HEK293 (cell line): ENCODE data around the gene CACNA1S.

ENCODE experiments used
- CTCF ChIA-PET: fragments of 350-600 bp; formaldehyde crosslinking; extraction: SDS; loops from one replicate; lab custom pipeline; 2021; ENCODE audit warnings: antibody characterized with exemption; lab: Yijun Ruan, JAX
- POLR2A ChIA-PET: fragments of 300-600 bp; formaldehyde crosslinking; extraction: SDS; loops from one replicate; lab custom pipeline; 2020; ENCODE audit warnings: antibody characterized with exemption, inconsistent platforms; lab: Yijun Ruan, JAX
- H3K27ac ChIP-seq: fragments of 200-500 bp; sonication (Bioruptor generic); 2 replicates; pipeline ENCODE4 v1.5.1; 2014; ENCODE audit warnings: low read depth, low read length, control low read depth, inconsistent platforms; ENCODE audit errors: extremely low read depth
- H3K36me3 ChIP-seq, 2 experiments: fragments of 200-500 bp in 1 of 2; sonication (Bioruptor generic) in 1 of 2; 1 replicate in 1 of 2; 2 replicates in 1 of 2; pipeline ENCODE4 v1.5.1; 2014 to 2017; ENCODE audit warnings: inconsistent platforms in 2 of 2, low read length in 2 of 2; ENCODE audit not compliant: control insufficient read depth in 2 of 2, insufficient read depth in 1 of 2
- H3K4me1 ChIP-seq: fragments of 200-500 bp; sonication (Bioruptor generic); 2 replicates; pipeline ENCODE4 v1.5.1; 2014; ENCODE audit warnings: mild to moderate bottlenecking, low read length, inconsistent platforms; ENCODE audit not compliant: control insufficient read depth, insufficient read depth
- H3K4me3 ChIP-seq: 2 replicates; pipeline ENCODE4 v1.5.1; 2011; ENCODE audit warnings: low read depth, mild to moderate bottlenecking, control low read depth, low read length, moderate library complexity
- H3K9me3 ChIP-seq: fragments of 200-500 bp; sonication (Bioruptor generic); 2 replicates; pipeline ENCODE4 v1.5.1; 2014; ENCODE audit warnings: low read depth, low read length, inconsistent platforms; ENCODE audit not compliant: control insufficient read depth, insufficient read depth
- EGR2 ChIP-seq: fragments of 450-650 bp; formaldehyde crosslinking; IDR thresholded peaks from 2 replicates; pipeline ENCODE4 v1.5.1; 2016; ENCODE audit warnings: low read depth, missing biosample characterization, missing genetic modification characterization
- FEZF1 ChIP-seq: fragments of 450-650 bp; formaldehyde crosslinking; IDR thresholded peaks from 2 replicates; pipeline ENCODE4 v1.5.1; 2016; ENCODE audit warnings: missing biosample characterization, missing genetic modification characterization
- KLF1 ChIP-seq: fragments of 450-650 bp; formaldehyde crosslinking; IDR thresholded peaks from 2 replicates; pipeline ENCODE4 v1.5.1; 2016; ENCODE audit warnings: missing biosample characterization, missing genetic modification characterization
- KLF7 ChIP-seq: fragments of 450-650 bp; formaldehyde crosslinking; IDR thresholded peaks from 2 replicates; pipeline ENCODE4 v1.5.1; 2016; ENCODE audit warnings: missing biosample characterization, missing genetic modification characterization, borderline replicate concordance
- SALL2 ChIP-seq: fragments of 450-650 bp; formaldehyde crosslinking; IDR thresholded peaks from 2 replicates; pipeline ENCODE4 v1.5.0; 2017; ENCODE audit warnings: missing biosample characterization, mild to moderate bottlenecking, missing genetic modification characterization, borderline replicate concordance
- SP7 ChIP-seq: fragments of 450-650 bp; formaldehyde crosslinking; IDR thresholded peaks from 2 replicates; pipeline ENCODE4 v1.5.1; 2016; ENCODE audit warnings: missing biosample characterization, missing genetic modification characterization
- TCF7L2 ChIP-seq: IDR thresholded peaks from 2 replicates; pipeline ENCODE4 v1.6.1; 2011; ENCODE audit warnings: low read depth, mild to moderate bottlenecking, inconsistent platforms, low read length, moderate library complexity, borderline replicate concordance
- ZFHX2 ChIP-seq: fragments of 450-650 bp; formaldehyde crosslinking; conservative IDR thresholded peaks from 2 replicates; pipeline ENCODE4 v1.5.1; 2016; ENCODE audit warnings: missing biosample characterization, missing genetic modification characterization
- ZIC2 ChIP-seq: fragments of 450-650 bp; formaldehyde crosslinking; IDR thresholded peaks from 2 replicates; pipeline ENCODE4 v1.5.1; 2016; ENCODE audit warnings: missing biosample characterization, missing genetic modification characterization
- ZNF157 ChIP-seq: fragments of 450-650 bp; formaldehyde crosslinking; IDR thresholded peaks from 2 replicates; pipeline ENCODE4 v1.5.1; 2016; ENCODE audit warnings: missing biosample characterization, missing genetic modification characterization
- ZNF174 ChIP-seq: fragments of 450-650 bp; formaldehyde crosslinking; IDR thresholded peaks from 2 replicates; pipeline ENCODE4 v1.5.0; 2017; ENCODE audit warnings: missing biosample characterization, mild to moderate bottlenecking, missing genetic modification characterization
- ZNF211 ChIP-seq: fragments of 450-650 bp; formaldehyde crosslinking; IDR thresholded peaks from 2 replicates; pipeline ENCODE4 v1.5.1; 2016; ENCODE audit warnings: low read depth, missing biosample characterization, missing genetic modification characterization
- ZNF311 ChIP-seq: fragments of 450-650 bp; formaldehyde crosslinking; IDR thresholded peaks from 2 replicates; pipeline ENCODE4 v1.5.1; 2017; ENCODE audit warnings: missing biosample characterization, missing genetic modification characterization, borderline replicate concordance
- ZNF350 ChIP-seq: fragments of 450-650 bp; formaldehyde crosslinking; IDR thresholded peaks from 2 replicates; pipeline ENCODE4 v1.5.0; 2017; ENCODE audit warnings: missing biosample characterization, mild to moderate bottlenecking, missing genetic modification characterization
- ZNF529 ChIP-seq: fragments of 450-650 bp; formaldehyde crosslinking; IDR thresholded peaks from 2 replicates; pipeline ENCODE4 v1.5.1; 2017; ENCODE audit warnings: missing genetic modification characterization, missing biosample characterization; ENCODE audit not compliant: insufficient replicate concordance
- ZNF561 ChIP-seq: fragments of 450-650 bp; IDR thresholded peaks from 2 replicates; pipeline ENCODE4 v1.5.1; 2018; ENCODE audit warnings: missing biosample characterization, missing genetic modification characterization, borderline replicate concordance
- ZNF623 ChIP-seq: fragments of 450-650 bp; formaldehyde crosslinking; IDR thresholded peaks from 2 replicates; pipeline ENCODE4 v1.5.1; 2016; ENCODE audit warnings: missing biosample characterization, missing genetic modification characterization
- ZNF701 ChIP-seq: fragments of 450-650 bp; formaldehyde crosslinking; IDR thresholded peaks from 2 replicates; pipeline ENCODE4 v1.5.1; 2016; ENCODE audit warnings: missing biosample characterization, missing genetic modification characterization
- ZNF707 ChIP-seq: fragments of 450-650 bp; formaldehyde crosslinking; IDR thresholded peaks from 2 replicates; pipeline ENCODE4 v1.5.1; 2016; ENCODE audit warnings: missing biosample characterization, missing genetic modification characterization
- ZNF768 ChIP-seq: fragments of 450-650 bp; formaldehyde crosslinking; IDR thresholded peaks from 2 replicates; pipeline ENCODE4 v1.5.1; 2018; ENCODE audit warnings: missing biosample characterization, mild to moderate bottlenecking, missing genetic modification characterization
- ZNF791 ChIP-seq: fragments of 450-650 bp; formaldehyde crosslinking; IDR thresholded peaks from 2 replicates; pipeline ENCODE4 v1.5.1; 2016; ENCODE audit warnings: missing biosample characterization, missing genetic modification characterization
- ZNF837 ChIP-seq: fragments of 450-650 bp; formaldehyde crosslinking; IDR thresholded peaks from 2 replicates; pipeline ENCODE4 v1.5.1; 2016; ENCODE audit warnings: missing biosample characterization, missing genetic modification characterization
- ZSCAN30 ChIP-seq: fragments of 450-650 bp; IDR thresholded peaks from 2 replicates; pipeline ENCODE4 v1.5.1; 2018; ENCODE audit warnings: missing biosample characterization, mild to moderate bottlenecking, missing genetic modification characterization, moderate library complexity
- TF ChIP-seq, protein P1 (sequence below): fragments of 450-650 bp; formaldehyde crosslinking; IDR thresholded peaks from 2 replicates; pipeline ENCODE4 v1.5.1; 2016; ENCODE audit warnings: missing biosample characterization, missing genetic modification characterization, borderline replicate concordance
- TF ChIP-seq, protein P2 (sequence below): fragments of 450-650 bp; formaldehyde crosslinking; IDR thresholded peaks from 2 replicates; pipeline ENCODE4 v1.5.1; 2016; ENCODE audit warnings: missing biosample characterization, missing genetic modification characterization, low read depth

Gene CACNA1S

GRCh38 chr1:201093962-201094361 is 18.3 kb downstream of the CACNA1S start:
- Histone ChIP-seq H3K9me3 (no peaks in the 10 kb centered on the region), H3K36me3 (no peaks in the 10 kb centered on the region), H3K27ac (no peak overlapping the region), H3K4me3 (no peak overlapping the region), H3K4me1 (no peaks in the 10 kb centered on the region)
- TF ChIP-seq ZFHX2 (tag by site-specific recombination), result peak; percentile 85
- TF ChIP-seq ZIC2 (tag by site-specific recombination), result peak; percentile 29
- no peak for TF ChIP-seq ZNF350 (tag by site-specific recombination)
- peak; percentile 91 for TF ChIP-seq EGR2
- no peak for TF ChIP-seq ZNF174
- peak; percentile 84 for TF ChIP-seq ZNF623 (tag by site-specific recombination)
- CTCF ChIA-PET, result interaction anchor here (0.7 to 1.1 kb wide), 4 partner anchors 8 to 847 kb away, joined by 3 to 4 read pairs (median 4); no protein-coding TSS in a partner anchor
- POLR2A ChIA-PET, result no interaction called here

DNA sequence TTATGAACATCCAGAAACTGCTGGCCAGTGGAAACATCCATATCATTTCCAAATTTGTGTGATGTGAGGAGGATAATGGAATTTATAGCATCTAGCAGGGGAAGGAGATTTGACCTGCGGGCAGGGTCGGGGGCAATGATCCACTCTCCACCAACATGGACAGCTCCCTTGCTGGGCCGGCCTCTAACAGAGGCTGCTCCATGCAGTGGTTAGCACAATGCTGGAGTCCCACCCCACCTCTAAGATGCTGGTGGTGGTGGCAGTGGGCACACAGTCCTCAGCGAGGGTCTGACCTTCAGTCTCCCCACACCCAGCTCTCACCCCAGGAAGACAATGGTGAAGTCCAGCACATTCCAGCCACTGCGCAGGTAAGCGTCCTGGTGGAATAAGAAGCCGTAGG is 18.7 kb downstream of the CACNA1S start:
- no peak overlapping the region for H3K27ac ChIP-seq
- no peaks in the 10 kb centered on the region for H3K9me3 ChIP-seq
- no peaks in the 10 kb centered on the region for H3K36me3 ChIP-seq
- POLR2A ChIA-PET, result no interaction called here
- no peaks in the 10 kb centered on the region for H3K4me1 ChIP-seq
- TF ChIP-seq ZNF791 (no peak), ZNF701 (tag by site-specific recombination) (no peak), ZNF707 (tag by site-specific recombination) (no peak), ZNF157 (tag by site-specific recombination) (no peak), TCF7L2 (no peak), KLF7 (tag by site-specific recombination) (no peak), ZNF211 (no peak), SP7 (tag by site-specific recombination) (no peak), ZSCAN30 (tag by site-specific recombination) (no peak), ZNF837 (tag by site-specific recombination) (no peak), ZNF561 (tag by site-specific recombination) (no peak), KLF1 (no peak), SALL2 (tag by site-specific recombination) (no peak)
- TF ChIP-seq, protein P1, sequence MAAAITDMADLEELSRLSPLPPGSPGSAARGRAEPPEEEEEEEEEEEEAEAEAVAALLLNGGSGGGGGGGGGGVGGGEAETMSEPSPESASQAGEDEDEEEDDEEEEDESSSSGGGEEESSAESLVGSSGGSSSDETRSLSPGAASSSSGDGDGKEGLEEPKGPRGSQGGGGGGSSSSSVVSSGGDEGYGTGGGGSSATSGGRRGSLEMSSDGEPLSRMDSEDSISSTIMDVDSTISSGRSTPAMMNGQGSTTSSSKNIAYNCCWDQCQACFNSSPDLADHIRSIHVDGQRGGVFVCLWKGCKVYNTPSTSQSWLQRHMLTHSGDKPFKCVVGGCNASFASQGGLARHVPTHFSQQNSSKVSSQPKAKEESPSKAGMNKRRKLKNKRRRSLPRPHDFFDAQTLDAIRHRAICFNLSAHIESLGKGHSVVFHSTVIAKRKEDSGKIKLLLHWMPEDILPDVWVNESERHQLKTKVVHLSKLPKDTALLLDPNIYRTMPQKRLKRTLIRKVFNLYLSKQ (tag by site-specific recombination), result no peak
- TF ChIP-seq, protein P2, sequence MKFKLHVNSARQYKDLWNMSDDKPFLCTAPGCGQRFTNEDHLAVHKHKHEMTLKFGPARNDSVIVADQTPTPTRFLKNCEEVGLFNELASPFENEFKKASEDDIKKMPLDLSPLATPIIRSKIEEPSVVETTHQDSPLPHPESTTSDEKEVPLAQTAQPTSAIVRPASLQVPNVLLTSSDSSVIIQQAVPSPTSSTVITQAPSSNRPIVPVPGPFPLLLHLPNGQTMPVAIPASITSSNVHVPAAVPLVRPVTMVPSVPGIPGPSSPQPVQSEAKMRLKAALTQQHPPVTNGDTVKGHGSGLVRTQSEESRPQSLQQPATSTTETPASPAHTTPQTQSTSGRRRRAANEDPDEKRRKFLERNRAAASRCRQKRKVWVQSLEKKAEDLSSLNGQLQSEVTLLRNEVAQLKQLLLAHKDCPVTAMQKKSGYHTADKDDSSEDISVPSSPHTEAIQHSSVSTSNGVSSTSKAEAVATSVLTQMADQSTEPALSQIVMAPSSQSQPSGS (tag by site-specific recombination), result no peak
- TF ChIP-seq, all 188 proteins: peak for 0
- H3K4me3 ChIP-seq, result no peak overlapping the region
- CTCF ChIA-PET, result interaction anchor here (0.7 to 1.1 kb wide), 2 partner anchors 9 to 26 kb away, joined by 3 to 4 read pairs; no protein-coding TSS in a partner anchor

GRCh38 chr1:201092738-201093137 is 19.5 kb downstream of the CACNA1S start:
- no peaks in the 10 kb centered on the region for H3K4me1 ChIP-seq
- H3K36me3 ChIP-seq, result no peaks in the 10 kb centered on the region
- CTCF ChIA-PET, result no interaction called here
- no peak overlapping the region for H3K27ac ChIP-seq
- POLR2A ChIA-PET, result no interaction called here
- no peaks in the 10 kb centered on the region for H3K9me3 ChIP-seq
- no peak overlapping the region for H3K4me3 ChIP-seq
- TF ChIP-seq ZNF768, result 0 out of 2 replicates have a peak, but pooled peaks have one; percentile 45
- no peak for TF ChIP-seq FEZF1 (tag by site-specific recombination)
- TF ChIP-seq ZNF311 (tag by site-specific recombination), result no peak
- TF ChIP-seq ZNF529 (tag by site-specific recombination), result no peak
